GM19463 (cell line): Measurements from ENCODE around the gene DNAJC10.
"Not testable (repeated sequence)": the region's sequence is repeated elsewhere in the genome, so short reads cannot be mapped to it uniquely, and the experiment has no call there.

Experiments used
- ATAC-seq: cut with Tn5 transposase; IDR thresholded peaks from one replicate; pipeline ENCODE4 v1.9.1; 2021; ENCODE audit warnings: mild to moderate bottlenecking, moderate library complexity; ENCODE audit not compliant: unreplicated experiment

Gene DNAJC10

DNA sequence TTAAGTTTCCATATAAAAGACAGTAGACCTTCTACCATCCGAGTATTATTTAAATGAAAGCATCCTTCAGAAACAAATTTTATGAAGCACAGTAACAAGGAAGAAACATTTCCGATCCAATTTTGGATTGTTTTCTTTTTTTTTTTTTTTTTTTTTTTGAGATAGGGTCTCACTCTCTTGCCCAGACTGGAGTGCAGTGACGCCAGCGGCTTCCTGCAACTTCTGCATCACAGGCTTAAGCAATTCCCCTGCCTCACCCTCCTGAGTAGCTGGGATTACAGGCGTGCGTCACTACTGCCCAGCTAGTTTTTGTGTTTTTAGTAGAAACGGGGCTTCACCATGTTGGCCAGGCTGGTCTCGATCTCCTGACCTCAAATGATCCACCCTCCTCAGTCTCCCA lies 3.1 kb downstream of the DNAJC10 start:
- not testable (repeated sequence) for ATAC-seq

GRCh38 chr2:182724656-182725055 lies 8.6 kb downstream of the DNAJC10 start:
- ATAC-seq = no peak

- ATAC-seq = no peak
Measured at GRCh38 chr2:182726473-182726872, 10.4 kb downstream of the DNAJC10 start.

DNA sequence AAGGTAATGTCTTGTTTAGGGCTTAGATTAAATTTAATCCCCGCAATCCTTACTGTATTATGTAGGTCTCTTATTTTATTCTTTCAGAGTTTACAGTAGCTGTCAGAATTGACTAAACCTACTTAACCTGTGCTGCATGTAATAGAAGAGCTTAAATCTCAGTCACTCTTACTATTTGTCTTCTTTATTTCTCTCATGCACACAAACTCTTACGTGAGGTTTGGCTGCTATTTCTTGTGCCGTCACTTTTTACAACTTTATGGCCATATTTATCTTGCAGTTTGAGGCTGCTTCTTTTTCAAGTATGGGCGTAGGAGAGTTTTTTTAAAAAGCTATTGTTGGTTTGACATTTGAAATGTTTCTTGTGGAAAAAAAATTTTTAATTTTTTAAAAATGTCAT lies 12.0 kb downstream of the DNAJC10 start:
- ATAC-seq = no peak

GRCh38 chr2:182729710-182730339 lies 13.8 kb downstream of the DNAJC10 start:
- ATAC-seq = no peak

GRCh38 chr2:182730486-182730885 lies 14.4 kb downstream of the DNAJC10 start:
- ATAC-seq = no peak

DNA sequence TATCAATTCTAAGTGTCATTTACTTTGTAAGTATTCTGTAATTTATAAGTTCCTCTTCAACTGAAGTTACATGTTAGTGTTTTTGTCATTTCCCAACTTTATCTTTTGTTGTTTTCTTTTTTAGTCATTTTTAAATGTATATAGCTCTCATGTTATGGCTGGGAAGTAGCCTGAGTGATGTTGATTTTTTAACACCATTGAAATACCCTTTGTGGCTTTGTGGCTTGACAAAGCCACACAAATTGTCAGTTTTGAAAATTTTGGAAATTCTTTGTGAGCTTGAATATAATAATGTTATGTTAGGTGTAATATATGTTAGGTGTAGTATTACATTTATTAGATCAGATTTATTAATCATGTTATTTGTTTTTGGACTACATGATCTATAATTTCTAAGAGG lies 16.7 kb downstream of the DNAJC10 start:
- no peak for ATAC-seq

DNA sequence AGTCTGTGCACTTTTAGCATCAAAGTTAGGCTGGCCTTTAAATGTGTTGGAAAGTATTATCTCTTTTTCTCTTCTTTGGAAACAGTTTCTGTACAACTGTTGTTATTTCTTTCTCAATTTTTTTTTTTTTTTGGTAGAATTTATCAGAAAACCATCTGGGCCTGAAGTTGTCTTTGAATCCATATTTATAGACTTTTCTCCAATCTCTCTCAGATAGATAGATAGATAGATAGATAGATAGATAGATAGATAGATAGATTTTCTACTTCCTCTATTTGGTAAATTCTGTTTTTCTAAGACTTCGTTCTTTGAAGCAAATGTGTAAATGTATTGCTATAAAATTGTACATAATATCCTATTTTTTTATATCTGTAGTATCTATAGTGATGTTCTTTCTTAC lies 17.5 kb downstream of the DNAJC10 start:
- no peak for ATAC-seq

GRCh38 chr2:182736856-182737255 lies 20.8 kb downstream of the DNAJC10 start:
- not testable (repeated sequence) for ATAC-seq

DNA sequence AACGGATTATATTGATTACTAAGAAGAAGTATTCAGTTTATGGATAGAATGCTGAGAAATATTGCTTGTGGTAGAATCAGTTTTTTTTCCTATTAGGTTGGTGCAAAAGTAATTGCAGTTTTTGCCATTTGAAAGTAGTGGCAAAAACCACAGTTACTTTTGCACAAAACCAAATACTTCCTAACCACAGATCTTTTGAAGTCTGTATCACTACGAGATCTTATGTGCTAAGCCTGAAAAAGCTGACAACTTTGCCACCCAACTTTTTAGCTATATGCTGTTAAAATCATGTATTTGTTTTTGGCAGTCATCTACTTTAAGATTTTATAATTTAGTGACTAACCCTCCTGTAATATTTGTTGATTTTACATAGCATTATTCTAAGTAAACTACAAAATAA lies 24.6 kb downstream of the DNAJC10 start:
- ATAC-seq = no peak

GRCh38 chr2:182741620-182742019 lies 25.6 kb downstream of the DNAJC10 start:
- no peak for ATAC-seq

DNA sequence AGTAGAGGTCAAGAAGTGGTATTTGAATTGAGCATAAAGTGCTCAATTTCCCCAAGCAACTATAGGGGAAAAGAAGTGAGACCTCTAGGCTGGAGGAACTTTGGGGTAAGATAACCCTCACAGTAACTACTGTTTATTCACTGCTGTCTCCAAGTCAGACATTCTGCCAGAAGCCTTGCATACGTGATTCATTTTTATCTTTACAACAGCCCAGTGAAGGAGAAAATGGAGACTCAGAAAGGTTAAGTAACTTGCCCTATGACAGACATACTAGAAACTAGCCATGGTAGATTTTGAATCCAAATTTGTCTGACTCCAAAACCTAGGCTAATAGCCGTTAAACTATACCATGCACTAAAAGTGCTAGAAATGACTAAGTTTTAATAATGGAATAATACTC lies 28.4 kb downstream of the DNAJC10 start:
- ATAC-seq = no peak

DNA sequence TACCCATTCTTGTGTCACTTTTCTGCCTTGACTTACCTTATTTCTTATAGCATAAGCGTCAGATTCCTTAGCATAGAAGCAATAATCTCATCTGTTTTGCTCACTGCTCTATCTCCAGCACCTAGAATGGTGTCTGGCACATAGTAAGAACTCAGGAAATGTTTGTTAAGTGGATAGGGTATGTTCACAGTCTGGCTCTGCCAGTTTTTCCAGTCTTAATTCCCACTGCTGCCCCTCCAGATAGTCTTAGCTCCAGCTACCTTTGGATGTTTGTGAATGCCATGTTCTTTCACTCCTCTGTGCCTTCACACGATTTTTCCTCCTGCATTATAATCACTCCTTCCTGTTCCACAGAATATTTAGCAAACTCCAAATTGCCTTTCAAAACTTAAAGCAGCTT lies 29.0 kb downstream of the DNAJC10 start:
- no peak for ATAC-seq

GRCh38 chr2:182745894-182746293 lies 29.8 kb downstream of the DNAJC10 start:
- not testable (repeated sequence) for ATAC-seq

- ATAC-seq = no peak
Measured at GRCh38 chr2:182754231-182754630, 38.2 kb downstream of the DNAJC10 start.

GRCh38 chr2:182758379-182758778 lies 42.3 kb downstream of the DNAJC10 start:
- ATAC-seq = no peak

DNA sequence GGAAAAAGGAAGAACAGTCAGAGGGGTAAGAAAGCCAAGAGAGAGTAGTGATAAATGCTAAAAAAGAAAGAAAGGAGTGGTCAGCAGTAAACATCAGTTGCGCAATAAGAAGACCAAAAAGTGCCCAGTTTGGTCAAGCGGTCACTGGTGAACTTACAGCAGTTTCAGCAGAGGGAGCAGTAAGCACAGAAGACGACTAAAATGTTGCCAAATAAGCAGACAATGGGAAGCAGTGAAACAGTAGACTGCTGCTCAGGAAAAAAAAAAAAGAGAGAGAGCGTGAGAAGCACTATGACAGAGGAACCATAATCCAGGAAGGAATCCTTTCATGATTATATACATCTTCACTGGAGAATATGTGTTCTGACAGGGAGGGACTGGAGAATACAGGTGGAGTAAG lies 45.8 kb downstream of the DNAJC10 start:
- ATAC-seq = no peak

GRCh38 chr2:182763311-182763912 lies 47.4 kb downstream of the DNAJC10 start:
- ATAC-seq = peak; percentile 55

GRCh38 chr2:182766626-182767025 lies 50.6 kb downstream of the DNAJC10 start:
- no peak for ATAC-seq

- no peak for ATAC-seq
Measured at GRCh38 chr2:182767578-182767977, 51.5 kb downstream of the DNAJC10 start.

GRCh38 chr2:182768950-182769349 lies 52.9 kb downstream of the DNAJC10 start:
- ATAC-seq = not testable (repeated sequence)

DNA sequence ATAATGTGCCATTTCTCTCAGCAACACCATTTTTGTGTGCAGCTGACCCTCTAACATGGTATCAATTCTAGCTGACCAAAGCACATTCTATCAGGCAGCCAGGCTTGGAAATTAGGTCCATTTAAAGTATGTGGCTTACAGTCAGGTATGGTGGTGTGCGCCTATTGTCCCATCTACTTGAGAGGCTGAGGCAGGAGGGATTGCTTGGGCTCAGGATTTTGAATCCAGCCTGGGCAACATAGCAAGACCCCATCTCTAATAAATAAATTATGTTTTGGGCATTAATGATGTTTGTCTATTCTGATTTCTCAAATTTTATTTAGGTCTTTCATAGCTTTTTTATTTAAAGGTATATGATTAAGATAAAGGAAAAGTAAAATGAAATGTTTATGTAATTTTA lies 63.3 kb downstream of the DNAJC10 start:
- ATAC-seq = no peak

GRCh38 chr2:182781099-182781498 lies 65.0 kb downstream of the DNAJC10 start:
- ATAC-seq = not testable (repeated sequence)
